SK-N-SH treated with all-trans-retinoic acid at 6 μM for 48 hours (cell line): Measurements from ENCODE around the gene TECR.

ENCODE experiments used
- ATAC-seq: fragments of 200-7000 bp; cut with Tn5 transposase; 3 replicates; pipeline ENCODE4 v1.9.1; 2020; ENCODE audit warnings: mild to moderate bottlenecking, moderate library complexity
- ARNTL ChIP-seq: fragments of 450-650 bp; formaldehyde crosslinking; IDR thresholded peaks from 2 replicates; pipeline ENCODE4 v1.5.0; 2020; ENCODE audit warnings: low read depth, mild to moderate bottlenecking, moderate library complexity, borderline replicate concordance
- BACH2 ChIP-seq: fragments of 250-450 bp; sonication (Bioruptor Pico); IDR thresholded peaks from 2 replicates; pipeline ENCODE4 v1.9.0; 2021; ENCODE audit warnings: mild to moderate bottlenecking, borderline replicate concordance
- CSDC2 ChIP-seq: fragments of 250-450 bp; sonication (Bioruptor Pico); IDR thresholded peaks from 2 replicates; pipeline ENCODE4 v1.5.0; 2020; ENCODE audit warnings: mild to moderate bottlenecking, moderate library complexity
- ESRRG ChIP-seq: fragments of 250-450 bp; sonication (Bioruptor Pico); IDR thresholded peaks from 2 replicates; pipeline ENCODE4 v1.6.1; 2021; ENCODE audit warnings: mild to moderate bottlenecking
- GLIS3 ChIP-seq: fragments of 250-450 bp; sonication (Bioruptor Pico); IDR thresholded peaks from 2 replicates; pipeline ENCODE4 v1.5.0; 2020; ENCODE audit warnings: mild to moderate bottlenecking, moderate library complexity
- ISL1 ChIP-seq: fragments of 250-450 bp; sonication (Bioruptor Pico); IDR thresholded peaks from 2 replicates; pipeline ENCODE4 v2.1.2; 2022; ENCODE audit warnings: mild to moderate bottlenecking, moderate library complexity
- OSR1 ChIP-seq: fragments of 250-450 bp; sonication (Bioruptor Pico); IDR thresholded peaks from 2 replicates; pipeline ENCODE4 v1.8.0; 2022; ENCODE audit warnings: moderate library complexity, mild to moderate bottlenecking, inconsistent platforms
- PPARA ChIP-seq: fragments of 250-450 bp; sonication (Bioruptor Pico); IDR thresholded peaks from 2 replicates; pipeline ENCODE4 v1.5.0; 2020; ENCODE audit warnings: mild to moderate bottlenecking, borderline replicate concordance
- RARB ChIP-seq: fragments of 250-450 bp; sonication (Bioruptor Pico); IDR thresholded peaks from 2 replicates; pipeline ENCODE4 v1.8.0; 2021; ENCODE audit warnings: mild to moderate bottlenecking, moderate library complexity
- SNAI2 ChIP-seq: fragments of 250-450 bp; sonication (Bioruptor Pico); IDR thresholded peaks from 2 replicates; pipeline ENCODE4 v1.5.0; 2020; ENCODE audit warnings: mild to moderate bottlenecking, moderate library complexity
- TCF4 ChIP-seq: fragments of 250-450 bp; sonication (Bioruptor Pico); IDR thresholded peaks from 2 replicates; pipeline ENCODE4 v1.8.0; 2021; ENCODE audit warnings: mild to moderate bottlenecking, moderate library complexity, borderline replicate concordance
- TOX ChIP-seq: fragments of 250-450 bp; sonication (Bioruptor Pico); IDR thresholded peaks from 2 replicates; pipeline ENCODE4 v1.8.0; 2021; ENCODE audit warnings: mild to moderate bottlenecking, moderate library complexity, borderline replicate concordance
- ZC3H10 ChIP-seq: fragments of 250-450 bp; sonication (Bioruptor Pico); IDR thresholded peaks from 2 replicates; pipeline ENCODE4 v1.5.1; 2021; ENCODE audit warnings: mild to moderate bottlenecking, moderate library complexity
- ZFP3 ChIP-seq: fragments of 250-450 bp; sonication (Bioruptor Pico); IDR thresholded peaks from 2 replicates; pipeline ENCODE4 v1.5.0; 2020; ENCODE audit warnings: mild to moderate bottlenecking, moderate library complexity
- ZFP30 ChIP-seq: fragments of 450-650 bp; formaldehyde crosslinking; IDR thresholded peaks from 2 replicates; pipeline ENCODE4 v1.5.0; 2022; ENCODE audit warnings: mild to moderate bottlenecking, moderate library complexity
- ZNF565 ChIP-seq: fragments of 450-650 bp; formaldehyde crosslinking; conservative IDR thresholded peaks from 2 replicates; pipeline ENCODE4 v1.5.0; 2020; ENCODE audit warnings: low read depth, mild to moderate bottlenecking, moderate library complexity
- ZNF70 ChIP-seq: fragments of 450-650 bp; formaldehyde crosslinking; IDR thresholded peaks from 2 replicates; pipeline ENCODE4 v1.5.0; 2020; ENCODE audit warnings: mild to moderate bottlenecking, moderate library complexity
- ZNF8 ChIP-seq: fragments of 450-650 bp; formaldehyde crosslinking; IDR thresholded peaks from 2 replicates; pipeline ENCODE4 v1.5.0; 2020; ENCODE audit warnings: mild to moderate bottlenecking, moderate library complexity
- TF ChIP-seq, protein P1 (sequence below): fragments of 250-450 bp; sonication (Bioruptor Pico); IDR thresholded peaks from 2 replicates; pipeline ENCODE4 v1.5.1; 2021; ENCODE audit warnings: mild to moderate bottlenecking, moderate library complexity
- TF ChIP-seq, protein P2 (sequence below): fragments of 250-450 bp; sonication (Bioruptor Pico); IDR thresholded peaks from 2 replicates; pipeline ENCODE4 v1.5.0; 2020; ENCODE audit warnings: mild to moderate bottlenecking, moderate library complexity
- TF ChIP-seq, protein P3 (sequence below): fragments of 250-450 bp; sonication (Bioruptor Pico); IDR thresholded peaks from 2 replicates; pipeline ENCODE4 v1.8.0; 2020; ENCODE audit warnings: mild to moderate bottlenecking, moderate library complexity, borderline replicate concordance
- TF ChIP-seq, protein P4 (sequence below): fragments of 250-450 bp; sonication (Bioruptor Pico); IDR thresholded peaks from 2 replicates; pipeline ENCODE4 v1.5.1; 2020; ENCODE audit warnings: low read depth, mild to moderate bottlenecking, moderate library complexity

The TECR gene

DNA sequence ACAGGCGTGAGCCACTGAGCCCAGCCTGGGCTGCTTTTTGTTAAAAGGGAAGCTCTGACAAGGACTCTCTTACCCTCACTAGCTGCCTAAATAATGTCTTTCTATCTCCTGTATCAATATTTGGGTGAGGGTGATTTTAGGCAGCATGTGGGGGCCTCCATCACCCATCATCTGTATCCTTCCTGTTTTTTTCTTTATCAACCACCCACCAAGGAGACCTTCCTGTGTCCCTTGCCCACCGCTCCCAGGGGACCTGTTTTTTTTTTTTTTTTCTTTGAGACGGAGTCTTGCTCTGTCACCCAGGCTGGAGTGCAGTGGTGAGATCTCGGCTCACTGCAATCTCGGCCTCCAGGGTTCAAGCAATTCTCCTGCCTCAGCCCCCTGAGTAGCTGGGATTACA is 47.9 kb downstream of the TECR start:
- ATAC-seq, result no peak
- TF ChIP-seq ZNF565 (CRISPR knock-in tag), result no peak
- no peak for TF ChIP-seq ZFP30 (CRISPR knock-in tag)
- TF ChIP-seq ZC3H10 (CRISPR knock-in tag), result no peak
- TF ChIP-seq SNAI2 (CRISPR knock-in tag), result no peak
- TF ChIP-seq GLIS3 (CRISPR knock-in tag), result no peak
- TF ChIP-seq, protein P1, sequence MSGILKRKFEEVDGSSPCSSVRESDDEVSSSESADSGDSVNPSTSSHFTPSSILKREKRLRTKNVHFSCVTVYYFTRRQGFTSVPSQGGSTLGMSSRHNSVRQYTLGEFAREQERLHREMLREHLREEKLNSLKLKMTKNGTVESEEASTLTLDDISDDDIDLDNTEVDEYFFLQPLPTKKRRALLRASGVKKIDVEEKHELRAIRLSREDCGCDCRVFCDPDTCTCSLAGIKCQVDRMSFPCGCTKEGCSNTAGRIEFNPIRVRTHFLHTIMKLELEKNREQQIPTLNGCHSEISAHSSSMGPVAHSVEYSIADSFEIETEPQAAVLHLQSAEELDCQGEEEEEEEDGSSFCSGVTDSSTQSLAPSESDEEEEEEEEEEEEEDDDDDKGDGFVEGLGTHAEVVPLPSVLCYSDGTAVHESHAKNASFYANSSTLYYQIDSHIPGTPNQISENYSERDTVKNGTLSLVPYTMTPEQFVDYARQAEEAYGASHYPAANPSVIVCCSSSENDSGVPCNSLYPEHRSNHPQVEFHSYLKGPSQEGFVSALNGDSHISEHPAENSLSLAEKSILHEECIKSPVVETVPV (CRISPR knock-in tag), result no peak
- TF ChIP-seq ZFP3 (CRISPR knock-in tag), result no peak

DNA sequence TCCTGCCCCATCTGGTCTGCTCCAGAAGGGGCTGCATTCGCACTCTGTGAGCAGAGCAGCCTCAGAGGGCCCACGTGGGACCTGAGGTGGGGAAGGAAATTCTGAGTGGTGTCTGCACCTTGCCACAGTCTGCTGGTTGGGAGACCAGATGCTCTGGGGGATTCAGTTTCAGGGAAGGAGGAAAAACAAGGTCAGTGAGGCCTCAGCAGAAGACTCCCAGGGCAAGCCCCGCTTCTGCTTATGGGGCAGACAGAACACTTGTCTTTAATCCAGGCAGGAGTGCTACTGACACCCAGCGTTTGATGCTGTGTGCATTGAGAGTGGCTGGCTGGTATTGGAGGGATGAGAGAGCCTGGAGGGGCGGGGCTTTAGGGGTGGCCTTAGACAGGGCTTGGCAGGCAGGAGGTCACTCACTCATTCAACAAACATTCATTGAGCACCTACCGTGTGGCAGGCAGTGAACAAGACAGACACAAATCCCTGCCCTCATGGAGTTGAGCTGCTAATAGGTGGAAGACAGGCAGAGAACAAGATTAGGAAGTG is 48.6 kb downstream of the TECR start:
- TF ChIP-seq CSDC2 (CRISPR knock-in tag) (no peak), RARB (CRISPR knock-in tag) (no peak), ZNF8 (no peak), BACH2 (CRISPR knock-in tag) (no peak), ZC3H10 (CRISPR knock-in tag) (no peak), ARNTL (CRISPR knock-in tag) (no peak), TOX (CRISPR knock-in tag) (no peak), ISL1 (no peak), ESRRG (CRISPR knock-in tag) (no peak), SNAI2 (CRISPR knock-in tag) (no peak)
- TF ChIP-seq, protein P2, sequence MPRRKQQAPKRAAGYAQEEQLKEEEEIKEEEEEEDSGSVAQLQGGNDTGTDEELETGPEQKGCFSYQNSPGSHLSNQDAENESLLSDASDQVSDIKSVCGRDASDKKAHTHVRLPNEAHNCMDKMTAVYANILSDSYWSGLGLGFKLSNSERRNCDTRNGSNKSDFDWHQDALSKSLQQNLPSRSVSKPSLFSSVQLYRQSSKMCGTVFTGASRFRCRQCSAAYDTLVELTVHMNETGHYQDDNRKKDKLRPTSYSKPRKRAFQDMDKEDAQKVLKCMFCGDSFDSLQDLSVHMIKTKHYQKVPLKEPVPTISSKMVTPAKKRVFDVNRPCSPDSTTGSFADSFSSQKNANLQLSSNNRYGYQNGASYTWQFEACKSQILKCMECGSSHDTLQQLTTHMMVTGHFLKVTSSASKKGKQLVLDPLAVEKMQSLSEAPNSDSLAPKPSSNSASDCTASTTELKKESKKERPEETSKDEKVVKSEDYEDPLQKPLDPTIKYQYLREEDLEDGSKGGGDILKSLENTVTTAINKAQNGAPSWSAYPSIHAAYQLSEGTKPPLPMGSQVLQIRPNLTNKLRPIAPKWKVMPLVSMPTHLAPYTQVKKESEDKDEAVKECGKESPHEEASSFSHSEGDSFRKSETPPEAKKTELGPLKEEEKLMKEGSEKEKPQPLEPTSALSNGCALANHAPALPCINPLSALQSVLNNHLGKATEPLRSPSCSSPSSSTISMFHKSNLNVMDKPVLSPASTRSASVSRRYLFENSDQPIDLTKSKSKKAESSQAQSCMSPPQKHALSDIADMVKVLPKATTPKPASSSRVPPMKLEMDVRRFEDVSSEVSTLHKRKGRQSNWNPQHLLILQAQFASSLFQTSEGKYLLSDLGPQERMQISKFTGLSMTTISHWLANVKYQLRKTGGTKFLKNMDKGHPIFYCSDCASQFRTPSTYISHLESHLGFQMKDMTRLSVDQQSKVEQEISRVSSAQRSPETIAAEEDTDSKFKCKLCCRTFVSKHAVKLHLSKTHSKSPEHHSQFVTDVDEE (CRISPR knock-in tag), result no peak
- TF ChIP-seq, protein P3, sequence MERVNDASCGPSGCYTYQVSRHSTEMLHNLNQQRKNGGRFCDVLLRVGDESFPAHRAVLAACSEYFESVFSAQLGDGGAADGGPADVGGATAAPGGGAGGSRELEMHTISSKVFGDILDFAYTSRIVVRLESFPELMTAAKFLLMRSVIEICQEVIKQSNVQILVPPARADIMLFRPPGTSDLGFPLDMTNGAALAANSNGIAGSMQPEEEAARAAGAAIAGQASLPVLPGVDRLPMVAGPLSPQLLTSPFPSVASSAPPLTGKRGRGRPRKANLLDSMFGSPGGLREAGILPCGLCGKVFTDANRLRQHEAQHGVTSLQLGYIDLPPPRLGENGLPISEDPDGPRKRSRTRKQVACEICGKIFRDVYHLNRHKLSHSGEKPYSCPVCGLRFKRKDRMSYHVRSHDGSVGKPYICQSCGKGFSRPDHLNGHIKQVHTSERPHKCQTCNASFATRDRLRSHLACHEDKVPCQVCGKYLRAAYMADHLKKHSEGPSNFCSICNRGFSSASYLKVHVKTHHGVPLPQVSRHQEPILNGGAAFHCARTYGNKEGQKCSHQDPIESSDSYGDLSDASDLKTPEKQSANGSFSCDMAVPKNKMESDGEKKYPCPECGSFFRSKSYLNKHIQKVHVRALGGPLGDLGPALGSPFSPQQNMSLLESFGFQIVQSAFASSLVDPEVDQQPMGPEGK (CRISPR knock-in tag), result no peak
- ATAC-seq, result peak; percentile 20; the same call in 1 of the 3 replicates

DNA sequence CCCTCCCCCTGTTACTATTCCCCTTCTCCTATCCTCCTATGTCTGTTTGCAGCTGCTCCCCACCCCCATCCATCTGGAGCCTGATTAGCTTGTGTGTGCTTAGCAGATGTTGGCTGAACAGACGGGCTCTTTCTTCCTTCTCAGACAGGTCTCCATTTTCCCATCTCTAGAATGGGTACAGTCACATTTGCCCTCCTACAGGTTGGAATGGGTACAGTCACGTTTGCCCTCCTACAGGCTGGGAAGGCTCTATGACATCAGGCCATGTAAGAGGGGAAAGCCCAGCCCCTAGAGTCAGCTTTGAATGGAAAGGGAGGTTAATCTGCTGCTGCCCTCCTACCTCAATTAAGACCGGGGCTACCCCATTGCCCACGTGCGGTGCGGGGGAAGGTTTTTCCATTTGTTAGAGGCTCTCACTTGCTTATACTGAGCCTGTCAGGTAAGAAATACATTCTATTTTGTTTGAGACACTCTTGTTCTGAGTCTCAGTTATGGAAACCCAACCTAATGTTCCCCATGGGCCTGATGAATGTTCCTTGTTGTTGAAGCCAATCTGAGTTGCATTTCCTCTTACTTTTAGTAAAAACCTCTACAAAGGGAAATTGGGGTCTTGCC is 51.3 kb downstream of the TECR start:
- TF ChIP-seq ZNF8 (no peak), PPARA (CRISPR knock-in tag) (no peak), TCF4 (no peak), RARB (CRISPR knock-in tag) (no peak), TOX (CRISPR knock-in tag) (no peak), BACH2 (CRISPR knock-in tag) (no peak), ARNTL (CRISPR knock-in tag) (no peak), OSR1 (no peak), ESRRG (CRISPR knock-in tag) (no peak), ZFP3 (CRISPR knock-in tag) (no peak), ZNF70 (CRISPR knock-in tag) (no peak), GLIS3 (CRISPR knock-in tag) (no peak), CSDC2 (CRISPR knock-in tag) (no peak), ZC3H10 (CRISPR knock-in tag) (no peak)
- TF ChIP-seq, protein P4, sequence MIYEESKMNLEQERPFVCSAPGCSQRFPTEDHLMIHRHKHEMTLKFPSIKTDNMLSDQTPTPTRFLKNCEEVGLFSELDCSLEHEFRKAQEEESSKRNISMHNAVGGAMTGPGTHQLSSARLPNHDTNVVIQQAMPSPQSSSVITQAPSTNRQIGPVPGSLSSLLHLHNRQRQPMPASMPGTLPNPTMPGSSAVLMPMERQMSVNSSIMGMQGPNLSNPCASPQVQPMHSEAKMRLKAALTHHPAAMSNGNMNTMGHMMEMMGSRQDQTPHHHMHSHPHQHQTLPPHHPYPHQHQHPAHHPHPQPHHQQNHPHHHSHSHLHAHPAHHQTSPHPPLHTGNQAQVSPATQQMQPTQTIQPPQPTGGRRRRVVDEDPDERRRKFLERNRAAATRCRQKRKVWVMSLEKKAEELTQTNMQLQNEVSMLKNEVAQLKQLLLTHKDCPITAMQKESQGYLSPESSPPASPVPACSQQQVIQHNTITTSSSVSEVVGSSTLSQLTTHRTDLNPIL (CRISPR knock-in tag), result no peak
- TF ChIP-seq, protein P1 (CRISPR knock-in tag), result no peak
- TF ChIP-seq, protein P2 (CRISPR knock-in tag), result no peak
- ATAC-seq, result no peak
